H7 (cell line): ENCODE measurements around the gene PDZRN4. TPM values are rescaled to one million over a fixed set of nuclear protein-coding genes. Genes with fewer than 3 reads are reported as not detected.
"Not testable (repeated sequence)": the region's sequence is repeated elsewhere in the genome, so short reads cannot be mapped to it uniquely, and the experiment has no call there.

Experiments
- DNase-seq: peaks from one replicate; pipeline ENCODE4 v3.0.0; 2012
- H3K27me3 ChIP-seq: 2 replicates; pipeline ENCODE4 v1.6.0; 2011; ENCODE audit warnings: mild to moderate bottlenecking, low read length; ENCODE audit not compliant: control insufficient read depth, insufficient read depth
- H3K36me3 ChIP-seq: replicated peaks from 2 replicates; pipeline ENCODE4 v1.5.1; 2011; ENCODE audit warnings: low read length; ENCODE audit not compliant: control insufficient read depth, insufficient read depth
- H3K4me3 ChIP-seq: 2 replicates; pipeline ENCODE4 v1.5.1; 2011; ENCODE audit warnings: low read depth, mild to moderate bottlenecking, control low read depth, low read length, moderate library complexity; ENCODE audit not compliant: insufficient read depth
- total RNA-seq: library from RNA; depleted of rRNA; stranded (reverse); fragments of >200 nt; shearing (Covaris generic); gene quantifications from 2 replicates; pipeline ENCODE4 v1.2.3, GENCODE V29; 2014

PDZRN4 gene
- total RNA-seq, 1 experiment from 2014 or later = 0.17 TPM

DNA sequence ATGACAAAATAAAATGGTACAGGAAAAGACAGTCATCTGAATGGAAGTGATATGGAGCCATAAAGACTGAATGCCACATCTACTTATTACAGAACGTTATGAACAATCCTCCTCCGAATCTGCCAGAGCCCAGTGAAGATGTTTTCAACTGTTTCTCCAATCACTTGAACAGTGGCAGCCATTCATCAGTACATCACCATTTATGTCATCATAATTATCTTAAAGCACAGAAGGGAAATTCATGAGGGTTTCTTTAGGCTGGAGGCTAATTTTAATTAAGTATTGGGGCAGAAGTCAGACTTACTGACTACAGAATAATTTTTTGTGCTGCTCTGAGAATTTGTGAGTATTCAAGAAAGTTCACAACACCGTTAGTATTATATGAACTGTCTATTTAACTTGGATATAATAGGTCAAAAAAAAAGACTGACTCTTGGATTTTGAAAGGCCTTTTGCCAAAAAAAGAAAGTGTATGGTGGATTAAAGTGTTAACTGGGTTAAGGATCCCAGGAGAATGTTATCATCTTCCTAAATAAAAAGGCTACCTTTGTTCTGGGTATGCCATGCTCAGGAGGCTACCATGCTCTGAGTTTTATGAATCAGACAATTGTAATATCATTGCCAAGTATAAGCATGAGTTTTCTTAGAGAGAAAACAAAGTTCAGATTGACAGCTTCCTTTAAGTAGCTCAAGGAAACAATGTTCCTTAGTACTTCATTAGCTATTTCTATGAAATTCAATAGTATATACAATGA lies 40.1 kb downstream of the PDZRN4 start:
- no peak for DNase-seq
- no peak overlapping the region for H3K4me3 ChIP-seq
- H3K27me3 ChIP-seq = no peaks in the 10 kb centered on the region
- no peaks in the 10 kb centered on the region for H3K36me3 ChIP-seq

DNA sequence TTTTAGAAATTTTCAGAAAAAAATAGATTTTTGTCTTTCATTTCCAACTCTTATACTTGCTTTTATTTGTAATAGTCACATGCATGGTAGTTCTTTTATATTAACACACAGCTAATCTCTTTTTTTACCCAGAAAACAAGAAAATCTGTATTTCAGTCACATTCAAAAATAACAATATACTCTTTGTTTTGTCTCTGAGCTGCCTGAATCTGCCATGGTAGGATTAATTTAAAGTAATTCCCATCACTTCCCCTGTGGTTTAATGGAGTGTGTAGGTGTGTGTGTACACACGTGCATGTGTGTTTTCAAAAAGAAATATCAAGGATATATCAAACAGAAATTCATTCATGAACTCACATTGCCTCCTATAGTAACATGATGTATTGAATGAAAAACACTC lies 42.6 kb downstream of the PDZRN4 start:
- H3K4me3 ChIP-seq = no peak overlapping the region
- DNase-seq = no peak
- H3K27me3 ChIP-seq = no peaks in the 10 kb centered on the region
- H3K36me3 ChIP-seq = no peaks in the 10 kb centered on the region

DNA sequence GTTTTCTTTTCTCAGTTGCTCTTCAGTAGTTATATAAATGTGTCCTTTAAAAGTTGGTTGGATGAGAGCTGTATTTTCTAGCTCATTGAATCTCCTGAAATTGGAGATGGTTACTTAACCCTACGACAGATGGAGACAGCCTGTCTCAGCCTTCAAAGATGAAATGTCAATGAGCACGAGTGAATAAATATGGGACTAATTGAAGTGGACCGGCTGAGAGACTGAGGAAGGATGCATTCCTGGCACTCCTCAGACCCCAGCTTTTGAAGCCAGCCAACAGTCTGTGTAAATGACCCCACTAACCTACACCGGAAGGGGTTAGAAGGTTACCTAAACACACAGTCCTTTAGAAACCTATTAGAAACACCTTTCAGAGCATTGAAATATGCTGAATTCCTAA lies 46.6 kb downstream of the PDZRN4 start:
- Histone ChIP-seq H3K36me3 (no peaks in the 10 kb centered on the region), H3K27me3 (no peaks in the 10 kb centered on the region), H3K4me3 (no peak overlapping the region)
- no peak for DNase-seq

DNA sequence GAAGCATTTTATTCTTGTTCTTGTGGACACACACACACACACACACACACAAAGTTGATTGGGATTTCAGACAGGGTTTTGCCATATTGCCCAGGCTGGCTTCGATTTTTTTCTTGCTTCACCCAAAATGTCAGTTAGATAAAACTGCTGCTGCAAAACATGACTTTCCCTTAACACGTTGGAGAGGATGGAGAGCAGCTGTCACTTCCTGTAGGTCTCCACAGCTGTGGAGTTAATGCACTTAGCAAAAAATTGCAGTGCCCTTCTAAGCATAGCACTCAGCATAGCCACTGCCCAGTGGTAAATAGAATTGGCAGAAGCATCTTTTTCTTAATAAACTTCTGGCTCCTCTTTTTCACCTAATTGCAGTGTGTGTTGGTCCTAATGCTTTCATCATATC lies 54.5 kb downstream of the PDZRN4 start:
- Histone ChIP-seq H3K27me3 (no peaks in the 10 kb centered on the region), H3K4me3 (no peak overlapping the region), H3K36me3 (no peaks in the 10 kb centered on the region)
- DNase-seq = no peak

DNA sequence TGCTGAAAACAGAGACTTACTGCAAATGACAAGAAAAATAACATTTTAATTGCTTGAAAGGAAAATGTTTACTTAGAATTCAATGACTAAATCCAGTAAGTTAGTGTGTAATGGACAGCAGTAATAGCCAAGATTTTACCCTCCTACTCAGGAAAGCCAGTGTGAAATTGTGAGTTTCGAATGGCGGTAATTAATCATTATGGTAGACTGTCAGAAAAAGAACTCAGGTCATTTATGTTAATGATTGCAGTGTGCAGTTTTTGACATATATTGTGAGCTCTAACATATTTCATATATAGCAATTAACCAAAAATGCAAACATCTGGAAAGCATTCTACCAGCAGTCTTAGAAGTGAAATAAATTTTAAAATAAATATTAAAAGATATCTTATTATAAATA lies 60.3 kb downstream of the PDZRN4 start:
- DNase-seq = no peak
- Histone ChIP-seq H3K27me3 (no peaks in the 10 kb centered on the region), H3K4me3 (no peak overlapping the region), H3K36me3 (no peaks in the 10 kb centered on the region)

DNA sequence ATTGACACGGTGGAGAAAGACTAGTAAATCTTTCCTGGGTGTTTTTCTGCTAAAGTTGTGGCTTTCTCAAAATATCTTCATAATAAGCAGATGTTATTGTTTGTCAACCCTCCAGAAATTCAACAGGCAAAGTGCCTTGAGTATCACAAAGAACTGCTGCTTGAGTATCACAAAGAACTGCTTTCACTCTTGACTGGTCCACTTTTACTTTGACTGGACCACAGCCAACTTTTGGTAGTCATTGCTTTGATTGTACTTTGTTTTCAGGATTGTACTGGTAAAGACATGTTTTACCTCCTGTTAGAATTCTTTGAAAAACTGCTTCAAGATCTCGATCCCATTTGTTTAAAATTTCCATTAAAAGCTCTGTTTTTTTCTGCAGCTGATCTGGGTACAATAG lies 62.6 kb downstream of the PDZRN4 start:
- no peaks in the 10 kb centered on the region for H3K36me3 ChIP-seq
- no peaks in the 10 kb centered on the region for H3K27me3 ChIP-seq
- no peak for DNase-seq
- H3K4me3 ChIP-seq = no peak overlapping the region

DNA sequence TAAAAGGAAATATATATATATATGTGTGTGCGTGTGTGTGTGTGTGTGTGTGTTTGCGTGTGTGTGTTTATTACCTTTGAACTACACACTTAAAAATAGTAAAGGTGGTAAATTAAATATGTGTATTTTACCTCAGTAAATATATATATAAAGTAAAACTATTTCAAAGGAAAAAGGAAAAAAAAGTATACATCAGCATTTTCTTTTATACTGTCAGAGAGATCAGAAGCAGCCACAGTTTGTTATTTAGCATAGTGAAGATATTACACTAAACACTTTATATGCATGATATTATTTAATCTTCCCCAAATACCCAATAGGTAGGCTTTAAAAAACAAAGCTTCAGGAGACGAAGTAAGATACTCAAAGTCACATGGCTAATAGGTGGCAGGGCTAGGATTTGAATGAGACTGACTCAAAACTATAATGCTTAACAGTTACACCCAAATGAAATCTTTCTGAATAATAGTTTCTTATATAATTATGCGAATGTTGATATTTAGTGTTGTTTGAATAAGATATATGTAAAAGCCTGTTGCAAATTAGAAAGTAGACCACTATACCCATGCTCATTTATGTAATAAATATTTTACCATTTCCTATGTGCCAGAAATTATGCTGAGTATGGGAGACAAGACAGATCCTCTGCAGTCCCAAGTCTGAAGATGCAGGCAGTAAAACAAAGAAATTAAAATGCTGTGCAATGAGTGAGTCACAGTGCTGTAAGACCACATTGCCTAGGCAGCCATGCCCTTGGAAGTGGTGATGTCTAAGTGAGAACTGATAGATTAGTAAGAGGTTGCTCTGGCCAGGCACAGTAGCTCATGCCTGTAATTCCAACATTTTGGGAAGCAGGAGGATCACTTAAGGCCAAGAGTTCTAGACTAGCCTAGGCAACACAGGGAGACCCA lies 66.1 kb downstream of the PDZRN4 start:
- no peaks in the 10 kb centered on the region for H3K36me3 ChIP-seq
- no peak for DNase-seq
- H3K27me3 ChIP-seq = no peaks in the 10 kb centered on the region
- H3K4me3 ChIP-seq = no peak overlapping the region

DNA sequence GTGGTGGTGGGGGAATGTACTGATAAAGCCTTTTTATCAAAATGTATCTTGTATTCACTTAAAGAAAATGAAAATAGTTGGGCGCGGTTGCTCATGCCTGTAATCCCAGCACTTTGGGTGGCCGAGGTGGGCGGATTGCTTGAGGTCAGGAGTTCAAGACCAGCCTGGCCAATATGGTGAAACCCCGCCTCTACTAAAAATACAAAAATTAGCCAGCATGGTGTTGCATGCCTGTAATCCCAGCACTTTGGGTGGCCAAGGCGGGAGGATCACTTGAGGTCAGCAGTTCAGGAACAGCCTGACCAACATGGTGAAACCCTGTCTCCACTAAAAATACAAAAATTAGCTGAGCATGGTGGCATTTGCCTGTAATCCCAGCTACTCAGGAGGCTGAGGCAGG lies 75.1 kb downstream of the PDZRN4 start:
- not testable (repeated sequence) for H3K27me3 ChIP-seq, H3K4me3 ChIP-seq, H3K36me3 ChIP-seq, DNase-seq

DNA sequence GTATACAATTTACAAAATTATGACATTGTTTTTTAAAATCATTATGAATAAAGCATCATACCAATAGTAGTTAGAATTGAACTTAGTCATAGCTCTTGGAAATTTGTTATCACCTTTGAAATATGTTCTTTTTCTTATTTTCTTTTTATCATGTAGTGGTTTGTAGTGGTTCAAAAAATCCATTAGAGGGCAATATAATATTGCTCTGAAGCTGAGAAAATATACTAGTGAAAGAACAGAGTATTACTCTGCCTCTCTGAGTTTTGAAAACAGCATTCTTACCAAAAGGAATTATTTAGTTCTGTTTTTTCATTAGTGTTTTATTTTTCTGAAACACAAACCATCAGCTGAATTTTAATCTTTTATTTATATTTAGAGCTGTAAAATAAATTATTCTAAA lies 76.2 kb downstream of the PDZRN4 start:
- DNase-seq = peak; percentile 9
- Histone ChIP-seq H3K27me3 (no peaks in the 10 kb centered on the region), H3K4me3 (no peak overlapping the region), H3K36me3 (no peaks in the 10 kb centered on the region)

DNA sequence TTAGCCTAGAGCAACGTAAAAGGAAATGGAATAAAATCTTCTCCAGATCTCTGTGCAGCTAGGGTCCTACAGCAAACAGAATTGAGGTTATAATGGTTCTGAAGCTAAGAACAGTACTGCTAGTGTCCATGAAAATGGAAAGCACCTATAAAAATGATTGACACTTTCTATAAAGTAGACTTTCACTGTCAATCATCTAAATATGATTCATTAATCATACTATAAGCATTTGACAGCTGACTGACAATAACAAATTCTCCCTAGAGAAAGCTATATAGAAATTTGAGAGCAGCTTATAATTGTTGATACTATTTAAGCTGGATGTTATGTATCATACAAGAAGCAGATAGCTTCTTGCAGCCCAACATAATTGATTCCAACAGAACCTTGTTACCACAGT lies 80.9 kb downstream of the PDZRN4 start:
- H3K36me3 ChIP-seq = no peaks in the 10 kb centered on the region
- H3K27me3 ChIP-seq = no peaks in the 10 kb centered on the region
- no peak for DNase-seq
- H3K4me3 ChIP-seq = no peak overlapping the region

DNA sequence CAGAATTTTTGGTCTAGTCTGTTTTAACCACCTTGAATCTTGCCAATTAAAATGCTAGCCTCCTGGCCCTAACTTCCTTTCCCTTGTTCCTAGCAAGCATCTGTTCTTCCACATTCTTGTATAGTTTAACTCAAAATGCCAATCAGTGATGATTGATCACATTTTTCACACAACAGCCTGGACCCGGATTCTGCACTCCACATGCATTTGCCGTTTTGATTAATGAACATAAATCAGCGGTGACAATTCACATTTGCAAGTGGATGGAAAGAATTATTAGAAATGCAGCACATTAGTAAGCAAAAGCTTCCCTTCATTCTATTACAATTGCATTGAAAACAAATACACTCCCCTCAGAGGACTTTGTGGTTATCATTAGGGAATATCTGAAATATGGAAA lies 83.4 kb downstream of the PDZRN4 start:
- Histone ChIP-seq H3K27me3 (no peaks in the 10 kb centered on the region), H3K36me3 (no peaks in the 10 kb centered on the region), H3K4me3 (no peak overlapping the region)
- DNase-seq = no peak

DNA sequence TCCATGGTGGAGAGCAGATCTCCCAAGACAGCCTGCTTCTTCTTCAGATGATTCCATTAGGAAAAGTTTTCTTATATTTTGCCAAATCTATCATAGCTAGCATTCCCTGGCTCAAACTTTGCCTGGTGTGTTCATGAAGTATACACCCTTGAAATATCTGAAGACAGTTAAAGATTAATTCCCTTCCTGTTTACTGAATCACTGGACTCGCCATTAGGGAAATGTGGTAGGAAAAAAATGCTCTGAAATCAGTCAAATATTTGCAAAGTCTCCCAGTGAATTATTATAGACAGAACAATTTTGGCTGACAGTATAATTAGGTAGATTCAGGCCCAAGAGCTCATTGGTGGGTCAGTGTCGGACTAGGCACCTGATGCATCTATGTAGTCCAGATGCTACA lies 86.5 kb downstream of the PDZRN4 start:
- Histone ChIP-seq H3K36me3 (no peaks in the 10 kb centered on the region), H3K27me3 (no peaks in the 10 kb centered on the region), H3K4me3 (no peak overlapping the region)
- no peak for DNase-seq

DNA sequence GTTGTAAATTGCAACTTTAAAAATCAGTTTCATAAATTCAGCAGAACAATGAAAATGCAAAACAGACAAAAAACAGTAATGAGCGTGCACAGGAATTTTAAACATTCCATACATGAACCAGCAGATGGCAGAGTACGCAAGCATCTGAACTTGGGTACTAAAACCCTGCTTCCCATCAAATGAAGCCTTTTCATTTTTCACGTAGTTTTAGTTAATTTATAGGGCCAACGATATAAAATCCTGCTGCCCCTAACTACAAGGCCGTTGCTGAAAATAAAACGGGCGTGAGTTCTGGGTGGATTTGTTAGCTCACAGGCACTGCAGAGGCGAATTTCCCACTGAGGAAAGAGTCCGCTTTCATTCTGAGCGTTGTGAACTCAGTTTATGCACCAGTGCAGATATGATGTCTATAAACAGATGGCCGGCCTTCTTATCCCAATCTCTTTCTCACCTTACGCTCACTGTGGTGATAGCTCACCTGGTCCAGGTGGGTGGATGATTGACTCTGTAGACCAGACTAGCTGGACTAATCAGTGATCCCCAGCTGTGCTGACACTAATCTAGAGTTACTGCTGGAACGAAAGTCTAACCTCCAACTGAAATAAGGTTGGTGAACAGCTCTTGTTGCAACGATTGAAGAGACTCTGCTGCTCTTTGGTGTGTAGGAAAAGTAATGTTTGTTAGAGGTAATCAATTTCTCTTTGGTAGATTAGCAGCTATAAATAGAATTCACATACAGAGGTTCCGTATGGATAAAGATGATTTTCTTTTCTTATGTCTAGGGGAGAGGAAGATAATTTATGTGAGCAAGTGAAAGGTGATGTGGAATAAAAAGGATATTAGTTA lies 89.2 kb downstream of the PDZRN4 start:
- DNase-seq = peak; percentile 7
- no peak overlapping the region for H3K4me3 ChIP-seq
- H3K36me3 ChIP-seq = no peaks in the 10 kb centered on the region
- no peaks in the 10 kb centered on the region for H3K27me3 ChIP-seq

DNA sequence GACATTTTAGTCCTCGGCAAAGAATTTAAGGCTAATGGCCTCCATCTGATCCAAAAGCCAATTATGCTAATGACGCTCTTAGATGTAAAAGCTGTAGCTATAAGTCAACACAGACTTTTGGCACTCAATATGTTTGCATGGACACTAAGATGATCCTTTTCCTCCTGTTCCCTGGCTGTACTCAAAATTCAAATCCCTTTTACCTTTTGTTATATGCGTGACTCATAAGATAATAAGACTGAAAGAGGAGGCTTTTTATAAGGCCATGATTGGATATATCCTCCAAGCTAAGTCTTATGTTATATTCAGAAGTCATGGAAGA lies 89.8 kb downstream of the PDZRN4 start:
- no peak for DNase-seq
- no peaks in the 10 kb centered on the region for H3K36me3 ChIP-seq
- H3K4me3 ChIP-seq = no peak overlapping the region
- H3K27me3 ChIP-seq = no peaks in the 10 kb centered on the region
